Left lung (tissue), 14 donors: Measurements from ENCODE around the gene KLRC4. TPM values are rescaled to one million over a fixed set of nuclear protein-coding genes. Genes with fewer than 3 reads are reported as not detected.

ENCODE experiments used
- ATAC-seq: fragments of 200-7000 bp; cut with Tn5 transposase; one replicate; pipeline ENCODE4 v1.9.1; 2020; ENCODE audit warnings: moderate library complexity
- DNase-seq, 4 donors: peaks; one replicate each; pipeline ENCODE4 v3.0.0-alpha.2; 2013 to 2020
- H3K27ac ChIP-seq, 2 donors: fragments of 200-600 bp; sonication (generic) in 1 of 2; one replicate each; pipeline versions ENCODE4 v1.5.0 to v1.8.0; 2020 to 2021
- H3K27me3 ChIP-seq, 2 donors: fragments of 200-600 bp; sonication (generic) in 1 of 2; one replicate each; pipeline versions ENCODE4 v1.5.0 to v1.8.0; 2020 to 2021
- H3K36me3 ChIP-seq, 2 donors: fragments of 200-600 bp; sonication (generic) in 1 of 2; one replicate each; pipeline versions ENCODE4 v1.5.0 to v1.8.0; 2020 to 2021
- H3K4me1 ChIP-seq, 2 donors: fragments of 200-600 bp; one replicate each; pipeline ENCODE4 v1.8.0; 2021
- H3K4me3 ChIP-seq, 2 donors: fragments of 200-600 bp; sonication (generic) in 1 of 2; one replicate each; pipeline versions ENCODE4 v1.5.0 to v1.8.0; 2020 to 2021; ENCODE audit warnings: mild to moderate bottlenecking in 1 of 2
- H3K9me3 ChIP-seq, 2 donors: fragments of 200-600 bp; sonication (generic) in 1 of 2; one replicate each; pipeline versions ENCODE4 v1.5.0 to v1.8.0; 2020 to 2021
- CTCF ChIP-seq, 2 donors: fragments of 200-600 bp; sonication (generic) in 1 of 2; IDR thresholded peaks; one replicate each; pipeline versions ENCODE4 v1.5.0 to v1.8.0; 2021; ENCODE audit warnings: antibody characterized with exemption in 2 of 2
- intact Hi-C, 2 donors: fragments of 100-400 bp; cut with DNase I; formaldehyde crosslinking; loops; one replicate each; pipeline versions ENCODE4 v1.11.2 to v1.14.2; 2022
- long read RNA-seq, 12 donors: library from polyadenylated mRNA in 2 of 12; unstranded in 2 of 12; transcript quantifications; one replicate each; pipeline ENCODE4 v2.0.0 and lab custom pipeline, GENCODE V29; 2019 to 2026
- polyA plus RNA-seq, 6 donors: library from polyadenylated mRNA; unstranded; fragments of 120-200 nt; gene quantifications; one replicate each; pipeline ENCODE4 v1.2.1, GENCODE V29; 2013; ENCODE audit not compliant: insufficient read length in 6 of 6
- total RNA-seq, 2 donors: library from RNA; stranded (reverse); fragmentation: NEBNext Ultra II Directional; extraction: Animal tissue kit (Norgen Biotek cat#: 25700); gene quantifications; one replicate each; pipeline ENCODE4 v1.2.1, GENCODE V29; 2021
- donor health status: DM: no; HTN: yes; CAD: no.
- donor health status: DM: no; HTN: no; CAD: no.

The KLRC4 gene
- total RNA-seq: 1 to 10 TPM in 1 of 2 donors, under 1 TPM in 1; 0.38 to 1.3 TPM
- under 1 TPM in 4 of 6 donors, not detected in 2; 0.21 to 0.54 (median 0.32) TPM for polyA plus RNA-seq
- long read RNA-seq, donor 1: 0 reads
- long read RNA-seq, donor 2: 0 reads
- long read RNA-seq, donor 3: 0 reads
- long read RNA-seq, donor 4: 0 reads
- long read RNA-seq, donor 5: 0 reads
- long read RNA-seq, donor 6: 0 reads
- long read RNA-seq, donor 7: 0 reads
- long read RNA-seq, donor 8: 0 reads
- long read RNA-seq, donor 9: 0 reads
- long read RNA-seq, donor 10: 0 reads
- long read RNA-seq, donor 11, partial matches to known transcripts: 0 of 2 reads
- long read RNA-seq, donor 11, other reads (novel, unspliced or antisense): 0 of 2 reads
- long read RNA-seq, donor 12: 0 reads

GRCh38 chr12:10409392-10409791 is at the start of gene KLRC4:
Gene KLRC4 (minus strand): TSS chr12:10409757. CDS start chr12:10409575, 182 bp downstream.
- Histone ChIP-seq H3K27ac (no peak within 1 kb of the TSS), H3K9me3 (no peaks in the 10 kb centered on the region), H3K36me3 (no peaks in the 10 kb centered on the region), H3K4me1 (no peaks in the 10 kb centered on the region), H3K4me3 (no peak within 1 kb of the TSS), H3K27me3 (no peaks in the 10 kb centered on the region)
- TF ChIP-seq CTCF (IDR thresholded peaks at IDR 0.05): no peak
- DNase-seq (no peak), ATAC-seq (no peak)
- intact Hi-C loops: no loop called here

GRCh38 chr12:10457760-10458159 is 48.2 kb upstream of the KLRC4 start:
- H3K36me3 ChIP-seq: no peaks in the 10 kb centered on the region
- no peak for ATAC-seq
- no peaks in the 10 kb centered on the region for H3K4me1 ChIP-seq
- no peak overlapping the region for H3K4me3 ChIP-seq
- no peak overlapping the region for H3K27ac ChIP-seq
- intact Hi-C loops: no loop called here
- peaks cover 3 to 29% of the 10 kb centered on the region in 2 donors for H3K9me3 ChIP-seq
- no peaks in the 10 kb centered on the region for H3K27me3 ChIP-seq
- DNase-seq: no peak
- TF ChIP-seq CTCF (IDR thresholded peaks at IDR 0.05): no peak

- Histone ChIP-seq H3K27ac (no peak overlapping the region), H3K36me3 (no peaks in the 10 kb centered on the region), H3K9me3 (peaks cover 3 to 29% of the 10 kb centered on the region in 2 donors), H3K4me1 (no peaks in the 10 kb centered on the region), H3K4me3 (no peak overlapping the region), H3K27me3 (no peaks in the 10 kb centered on the region)
- ATAC-seq (no peak), DNase-seq (no peak)
- TF ChIP-seq CTCF (IDR thresholded peaks at IDR 0.05): no peak
- intact Hi-C loops: no loop called here
Observed at GRCh38 chr12:10456856-10457255, 47.3 kb upstream of the KLRC4 start.

GRCh38 chr12:10455766-10456165 is 46.2 kb upstream of the KLRC4 start:
- no peak for ATAC-seq
- TF ChIP-seq CTCF (IDR thresholded peaks at IDR 0.05): no peak

GRCh38 chr12:10454531-10454930 is 45.0 kb upstream of the KLRC4 start:
- ATAC-seq: no peak
- Histone ChIP-seq H3K27ac (no peak overlapping the region), H3K4me3 (no peak overlapping the region), H3K36me3 (no peaks in the 10 kb centered on the region), H3K9me3 (peaks cover 3 to 29% of the 10 kb centered on the region in 2 donors), H3K4me1 (no peaks in the 10 kb centered on the region), H3K27me3 (no peaks in the 10 kb centered on the region)
- no peak for DNase-seq
- intact Hi-C loops: no loop called here
- TF ChIP-seq CTCF (IDR thresholded peaks at IDR 0.05): no peak

More at GRCh38 chr12:10455766-10456165, 46.2 kb upstream of the KLRC4 start:
- Histone ChIP-seq H3K36me3 (no peaks in the 10 kb centered on the region), H3K9me3 (peaks cover 3 to 29% of the 10 kb centered on the region in 2 donors), H3K27ac (no peak overlapping the region), H3K4me3 (no peak overlapping the region), H3K4me1 (no peaks in the 10 kb centered on the region), H3K27me3 (no peaks in the 10 kb centered on the region)
- intact Hi-C loops: no loop called here
- no peak for DNase-seq
